Activated naive CD8-positive, alpha-beta T cell treated with anti-CD3 and anti-CD28 coated beads, Interleukin-2, amount 50 U/mL, for 24 hours (primary cell): Measurements from ENCODE around the gene SLCO2B1.

Experiments used
- ATAC-seq: fragments of 150-1000 bp; cut with Tn5 transposase; one replicate; pipeline ENCODE4 v1.10.0; 2021
- DNase-seq: peaks from one replicate; pipeline ENCODE4 v3.0.0; 2021
- H3K27ac Mint-ChIP-seq: one replicate; pipeline ENCODE4 v1.8.0; 2021; ENCODE audit warnings: mild to moderate bottlenecking, mixed read lengths
- H3K27me3 Mint-ChIP-seq: one replicate; pipeline ENCODE4 v1.8.0; 2021; ENCODE audit warnings: mixed read lengths
- H3K36me3 Mint-ChIP-seq: one replicate; pipeline ENCODE4 v1.8.0; 2021; ENCODE audit warnings: low read depth, mixed read lengths
- H3K4me1 Mint-ChIP-seq: one replicate; pipeline ENCODE4 v1.8.0; 2021; ENCODE audit warnings: mixed read lengths
- H3K4me3 Mint-ChIP-seq: one replicate; pipeline ENCODE4 v1.8.0; 2021; ENCODE audit warnings: mild to moderate bottlenecking, moderate library complexity, mixed read lengths
- H3K9me3 Mint-ChIP-seq: one replicate; pipeline ENCODE4 v1.8.0; 2021; ENCODE audit warnings: mixed read lengths

The SLCO2B1 gene

DNA sequence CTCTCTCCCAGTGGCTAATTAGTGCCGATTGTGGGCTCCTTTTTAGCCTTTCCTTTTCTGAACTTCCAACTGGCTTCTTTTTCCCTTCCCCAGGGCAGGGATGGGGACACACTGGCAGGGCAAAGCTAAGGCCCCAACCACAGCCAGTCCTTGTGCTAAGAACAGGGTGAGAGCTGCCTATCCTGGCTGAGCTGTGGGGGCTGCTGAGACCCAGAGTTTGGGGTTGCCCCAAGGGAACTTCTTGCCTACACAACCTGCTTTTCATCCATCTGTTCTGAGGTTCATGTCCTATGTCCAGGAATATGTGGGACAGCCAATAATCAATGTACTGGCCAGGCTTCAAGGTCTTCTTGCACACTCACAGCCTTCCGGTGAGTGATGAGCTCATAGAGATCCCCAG lies 79.7 kb downstream of the SLCO2B1 start:
- H3K9me3 Mint-ChIP-seq = no peaks in the 10 kb centered on the region
- no peak overlapping the region for H3K4me3 Mint-ChIP-seq
- no peaks in the 10 kb centered on the region for H3K36me3 Mint-ChIP-seq
- peaks cover 1% of the 10 kb centered on the region for H3K4me1 Mint-ChIP-seq
- ATAC-seq (no peak), DNase-seq (no peak)
- peaks cover 18% of the 10 kb centered on the region for H3K27me3 Mint-ChIP-seq
- H3K27ac Mint-ChIP-seq = no peak overlapping the region

- Mint-ChIP-seq H3K36me3 (no peaks in the 10 kb centered on the region), H3K27me3 (peaks cover 27% of the 10 kb centered on the region), H3K9me3 (no peaks in the 10 kb centered on the region), H3K4me1 (peaks cover 7% of the 10 kb centered on the region), H3K4me3 (no peak overlapping the region), H3K27ac (no peak overlapping the region)
- no peak for ATAC-seq
- DNase-seq = peak; percentile 20
Measured at GRCh38 chr11:75233754-75234172, 82.9 kb downstream of the SLCO2B1 start.

DNA sequence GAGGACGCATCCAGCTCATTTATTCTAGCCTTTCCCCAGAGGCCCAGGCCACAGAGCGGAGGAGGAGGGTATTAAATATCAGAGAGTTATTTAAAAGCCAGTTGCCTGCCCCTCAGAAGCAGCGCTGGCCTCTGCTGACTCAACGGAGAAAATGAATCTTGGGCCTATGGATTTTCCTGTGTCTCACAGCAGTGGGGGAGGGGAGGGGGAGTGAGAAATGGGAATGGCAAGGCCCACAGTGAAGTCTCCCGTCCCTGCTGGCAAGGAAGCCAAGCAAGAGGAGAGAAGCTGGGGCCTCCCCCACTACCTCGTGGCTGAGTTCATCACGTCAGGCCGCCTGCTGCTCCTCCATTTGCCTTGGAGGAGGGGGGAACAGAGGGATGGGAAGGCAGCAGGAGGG lies 85.2 kb downstream of the SLCO2B1 start:
- Mint-ChIP-seq H3K4me3 (no peak overlapping the region), H3K36me3 (no peaks in the 10 kb centered on the region)

DNA sequence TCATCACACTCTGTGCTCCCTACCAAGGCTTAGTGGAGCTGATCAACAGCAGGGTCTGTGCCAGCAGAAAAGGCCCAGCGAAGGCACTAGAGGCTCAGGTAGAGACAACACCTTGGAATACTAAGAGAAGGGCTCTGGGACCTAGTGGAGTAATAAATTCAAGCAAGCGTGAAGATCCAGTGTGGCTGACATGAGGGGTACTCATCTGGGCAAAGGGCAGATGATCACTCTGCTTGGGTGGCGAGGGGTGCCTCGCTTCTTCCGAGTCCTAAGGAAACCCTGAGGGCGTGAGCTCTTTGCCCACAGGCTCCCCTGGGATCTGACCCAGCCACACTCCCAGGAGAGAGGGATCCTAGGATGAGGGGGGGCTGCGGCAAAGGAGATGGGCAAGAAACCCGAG lies 86.1 kb downstream of the SLCO2B1 start:
- H3K4me1 Mint-ChIP-seq = peaks cover 13% of the 10 kb centered on the region
- no peaks in the 10 kb centered on the region for H3K9me3 Mint-ChIP-seq
- ATAC-seq = no peak
- no peak overlapping the region for H3K27ac Mint-ChIP-seq
- DNase-seq = no peak
- H3K4me3 Mint-ChIP-seq = no peak overlapping the region
- H3K36me3 Mint-ChIP-seq = no peaks in the 10 kb centered on the region
- peaks cover 44% of the 10 kb centered on the region for H3K27me3 Mint-ChIP-seq

More for the DNA sequence above, 85.2 kb downstream of the SLCO2B1 start:
- Mint-ChIP-seq H3K27me3 (peaks cover 44% of the 10 kb centered on the region), H3K9me3 (no peaks in the 10 kb centered on the region), H3K27ac (no peak overlapping the region), H3K4me1 (peaks cover 13% of the 10 kb centered on the region)
- no peak for DNase-seq
- ATAC-seq = no peak

- H3K27me3 Mint-ChIP-seq = peaks cover 52% of the 10 kb centered on the region
- H3K4me3 Mint-ChIP-seq = no peak overlapping the region
- no peaks in the 10 kb centered on the region for H3K36me3 Mint-ChIP-seq
- DNase-seq = no peak
- ATAC-seq = no peak
- no peaks in the 10 kb centered on the region for H3K9me3 Mint-ChIP-seq
- no peak overlapping the region for H3K27ac Mint-ChIP-seq
- peaks cover 17% of the 10 kb centered on the region for H3K4me1 Mint-ChIP-seq
Measured at GRCh38 chr11:75238595-75239440, 87.9 kb downstream of the SLCO2B1 start.

- Mint-ChIP-seq H3K27ac (no peak overlapping the region), H3K9me3 (no peaks in the 10 kb centered on the region), H3K27me3 (peaks cover 50% of the 10 kb centered on the region), H3K4me3 (peak overlapping the region; percentile 70), H3K4me1 (peaks cover 17% of the 10 kb centered on the region), H3K36me3 (no peaks in the 10 kb centered on the region)
- no peak for ATAC-seq
- no peak for DNase-seq
Measured at GRCh38 chr11:75239531-75240290, 88.8 kb downstream of the SLCO2B1 start.

DNA sequence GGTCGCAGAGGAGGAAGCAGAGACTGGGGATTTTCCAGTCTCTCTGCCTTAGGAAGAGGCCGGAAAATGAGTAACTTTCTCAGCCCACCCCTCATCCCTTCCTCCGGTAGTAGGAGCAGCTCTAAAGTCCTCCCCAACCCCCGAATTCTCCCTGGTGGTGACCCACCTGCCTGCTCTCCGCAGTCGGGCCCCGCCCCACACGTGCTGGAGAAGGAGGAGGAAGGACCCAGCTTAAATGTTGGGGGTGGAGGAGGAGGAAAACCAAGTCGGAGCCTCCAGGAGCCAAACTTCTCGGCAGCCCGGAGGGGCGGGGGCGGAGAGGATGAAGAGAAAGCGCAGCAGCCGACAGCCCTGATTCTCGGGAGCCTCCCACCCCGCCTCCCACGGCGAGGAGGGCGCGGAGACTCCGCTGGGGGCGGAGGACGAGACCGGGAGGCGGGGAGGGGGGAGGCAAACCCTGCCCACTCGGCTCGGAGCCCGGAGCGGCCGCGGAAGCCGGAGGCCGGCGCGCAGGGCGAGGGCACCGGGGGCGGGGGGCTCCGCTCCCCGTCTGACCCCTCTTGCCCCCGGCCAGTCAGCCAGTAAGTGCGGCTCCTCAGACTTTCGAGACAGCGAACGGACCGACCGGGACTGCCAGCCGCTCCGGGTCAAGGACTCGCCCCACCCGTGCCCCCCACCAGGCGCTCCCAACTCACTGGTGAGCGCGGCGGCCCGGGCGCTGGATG lies 89.6 kb downstream of the SLCO2B1 start, which contains the start of gene TPBGL:
TPBGL (plus strand) TSS at position 464 of the 725 bp plus-strand sequence. CDS start 276 bp downstream, outside the sequence.
- peak within 1 kb of the TSS; percentile 70 for H3K4me3 Mint-ChIP-seq
- DNase-seq = peak; percentile 24

GRCh38 chr11:75241036-75241905 lies 90.4 kb downstream of the SLCO2B1 start:
- DNase-seq (peak; percentile 90), ATAC-seq (peak; percentile 86)
- Mint-ChIP-seq H3K27me3 (peaks cover 44% of the 10 kb centered on the region), H3K4me3 (peak overlapping the region; percentile 70), H3K36me3 (no peaks in the 10 kb centered on the region), H3K27ac (no peak overlapping the region), H3K4me1 (peaks cover 10% of the 10 kb centered on the region), H3K9me3 (no peaks in the 10 kb centered on the region)

More for the DNA sequence above, 89.6 kb downstream of the SLCO2B1 start, which contains the start of gene TPBGL:
- ATAC-seq = no peak
- H3K4me1 Mint-ChIP-seq = peaks cover 17% of the 10 kb centered on the region
- peaks cover 50% of the 10 kb centered on the region for H3K27me3 Mint-ChIP-seq
- H3K36me3 Mint-ChIP-seq = no peaks in the 10 kb centered on the region
- no peak within 1 kb of the TSS for H3K27ac Mint-ChIP-seq
- H3K9me3 Mint-ChIP-seq = no peaks in the 10 kb centered on the region

DNA sequence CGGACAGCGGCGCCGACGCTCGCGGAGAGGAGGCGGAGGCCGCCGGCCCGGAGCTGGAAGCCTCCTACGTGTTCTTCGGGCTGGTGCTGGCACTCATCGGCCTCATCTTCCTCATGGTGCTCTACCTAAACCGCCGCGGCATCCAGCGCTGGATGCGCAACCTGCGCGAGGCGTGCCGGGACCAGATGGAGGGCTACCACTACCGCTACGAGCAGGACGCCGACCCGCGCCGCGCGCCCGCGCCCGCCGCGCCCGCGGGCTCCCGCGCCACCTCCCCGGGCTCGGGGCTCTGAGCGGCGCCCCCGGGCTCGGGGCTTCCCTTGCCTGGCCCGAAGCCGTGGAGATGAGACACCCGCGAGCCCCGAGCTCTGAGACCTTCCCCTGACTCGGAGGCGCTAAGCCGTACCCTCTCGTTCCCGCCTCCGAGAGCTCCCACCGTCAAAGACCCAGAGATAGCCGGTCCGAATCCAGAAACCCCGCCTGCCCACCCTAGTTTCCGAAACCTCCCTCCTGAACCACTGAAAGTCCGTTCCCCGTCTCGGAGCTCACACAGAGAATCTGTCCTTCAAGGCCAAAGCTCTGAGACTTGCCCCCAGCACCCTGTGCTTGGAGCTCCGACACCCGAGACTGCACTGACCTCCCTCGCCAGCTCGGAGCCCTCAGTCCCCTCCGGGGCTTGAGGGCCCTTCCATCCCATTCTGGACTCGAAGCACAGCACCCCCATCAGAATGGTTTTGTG lies 91.2 kb downstream of the SLCO2B1 start:
- H3K9me3 Mint-ChIP-seq = no peaks in the 10 kb centered on the region

DNA sequence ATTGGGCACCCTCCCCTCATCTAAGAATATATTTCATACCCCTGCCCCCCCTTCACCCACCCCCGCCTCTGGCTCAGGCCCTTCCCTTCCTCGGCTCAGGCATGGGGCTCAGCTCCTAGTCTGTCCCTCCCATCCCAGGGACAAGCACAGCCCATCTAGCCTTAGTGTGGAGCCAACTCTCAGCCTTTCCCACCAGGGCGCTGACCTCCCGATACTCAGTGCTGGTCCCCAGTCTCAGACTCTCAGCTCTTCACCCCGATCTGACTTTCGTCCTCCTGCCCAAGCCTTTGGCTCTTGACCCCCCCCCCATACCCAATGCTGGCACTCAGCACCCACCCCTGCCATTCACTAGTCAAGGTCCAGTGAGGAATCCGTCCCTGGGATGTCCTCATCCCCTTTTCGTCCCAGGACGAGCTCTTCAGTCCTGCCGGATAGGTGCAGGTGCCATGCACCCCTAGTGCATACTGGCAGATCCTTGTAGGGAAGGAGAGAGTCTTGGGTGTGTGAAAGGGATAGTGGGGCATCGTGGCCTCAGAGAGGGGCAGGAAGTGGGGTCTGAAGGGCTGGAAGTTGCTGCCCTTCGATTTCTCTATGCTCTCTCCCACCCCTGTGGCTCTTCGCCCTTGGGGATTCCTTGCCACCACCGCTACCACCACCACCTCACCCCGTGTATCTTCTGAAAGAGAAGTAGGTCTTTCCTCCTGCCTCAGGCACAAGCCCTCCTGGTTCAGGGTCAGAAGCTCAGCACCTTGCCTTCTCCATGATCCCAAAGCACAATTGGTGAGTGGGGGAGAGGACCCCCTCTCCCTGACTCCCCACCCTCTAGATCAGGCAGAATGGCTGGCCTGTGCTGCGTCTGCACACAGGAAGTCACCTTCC lies 92.1 kb downstream of the SLCO2B1 start:
- ATAC-seq (no peak), DNase-seq (no peak)
- no peaks in the 10 kb centered on the region for H3K9me3 Mint-ChIP-seq
- H3K36me3 Mint-ChIP-seq = no peaks in the 10 kb centered on the region
- peak overlapping the region; percentile 70 for H3K4me3 Mint-ChIP-seq
- peaks cover 10% of the 10 kb centered on the region for H3K4me1 Mint-ChIP-seq
- peaks cover 40% of the 10 kb centered on the region for H3K27me3 Mint-ChIP-seq
- no peak overlapping the region for H3K27ac Mint-ChIP-seq

More for the DNA sequence above, 91.2 kb downstream of the SLCO2B1 start:
- Mint-ChIP-seq H3K36me3 (no peaks in the 10 kb centered on the region), H3K27ac (no peak overlapping the region), H3K27me3 (peaks cover 40% of the 10 kb centered on the region), H3K4me1 (peaks cover 10% of the 10 kb centered on the region), H3K4me3 (peak overlapping the region; percentile 70)
- DNase-seq (no peak), ATAC-seq (no peak)

DNA sequence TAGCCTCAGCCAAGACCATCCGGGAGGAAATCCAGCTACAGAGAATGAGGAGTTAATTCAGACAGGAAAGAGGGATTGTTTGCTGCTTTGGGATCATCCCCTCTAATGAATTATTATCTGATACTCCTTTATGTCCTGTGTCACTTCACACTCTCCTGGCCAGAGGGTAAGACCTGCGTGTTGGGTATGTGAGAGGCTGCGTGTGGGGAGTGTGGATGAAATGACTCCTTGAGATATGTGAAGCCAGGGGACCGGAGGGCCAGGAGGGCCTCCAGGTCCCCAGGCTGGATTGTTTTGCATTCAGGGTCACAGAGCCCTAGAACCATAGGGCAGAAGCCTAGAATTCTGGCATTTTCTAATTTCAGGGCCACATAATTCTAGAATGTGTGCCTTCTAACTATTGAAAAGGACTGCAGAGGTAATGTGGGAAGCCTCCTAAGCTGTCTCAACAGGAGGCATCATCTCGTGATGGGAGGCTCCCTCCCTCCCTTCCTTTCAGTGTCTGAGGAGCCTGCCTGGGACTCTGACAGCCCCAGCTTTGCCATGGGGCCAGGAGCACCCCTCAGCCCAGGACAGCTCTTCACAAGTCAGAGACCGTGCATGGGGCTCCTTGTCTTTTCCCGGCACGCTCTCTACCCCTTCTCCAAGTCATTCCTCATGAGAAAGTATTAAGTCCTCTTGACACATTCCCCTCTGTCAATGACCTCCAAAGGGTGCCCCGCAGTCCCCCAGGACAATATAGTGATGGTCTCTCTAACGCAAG lies 93.3 kb downstream of the SLCO2B1 start:
- peaks cover 10% of the 10 kb centered on the region for H3K4me1 Mint-ChIP-seq
- DNase-seq = no peak
- H3K9me3 Mint-ChIP-seq = no peaks in the 10 kb centered on the region
- ATAC-seq = no peak
- H3K36me3 Mint-ChIP-seq = no peaks in the 10 kb centered on the region
- no peak overlapping the region for H3K4me3 Mint-ChIP-seq
- H3K27ac Mint-ChIP-seq = no peak overlapping the region
- H3K27me3 Mint-ChIP-seq = peaks cover 36% of the 10 kb centered on the region
